HG02798 (cell line): ENCODE data around the gene SPACDR.
"Not testable (repeated sequence)": the region's sequence is repeated elsewhere in the genome, so short reads cannot be mapped to it uniquely, and the experiment has no call there.

Experiments
- ATAC-seq: cut with Tn5 transposase; IDR thresholded peaks from one replicate; pipeline ENCODE4 v1.9.1; 2021; ENCODE audit warnings: mild to moderate bottlenecking; ENCODE audit not compliant: unreplicated experiment, poor library complexity

The SPACDR gene, protein sequence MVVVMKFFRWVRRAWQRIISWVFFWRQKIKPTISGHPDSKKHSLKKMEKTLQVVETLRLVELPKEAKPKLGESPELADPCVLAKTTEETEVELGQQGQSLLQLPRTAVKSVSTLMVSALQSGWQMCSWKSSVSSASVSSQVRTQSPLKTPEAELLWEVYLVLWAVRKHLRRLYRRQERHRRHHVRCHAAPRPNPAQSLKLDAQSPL

DNA sequence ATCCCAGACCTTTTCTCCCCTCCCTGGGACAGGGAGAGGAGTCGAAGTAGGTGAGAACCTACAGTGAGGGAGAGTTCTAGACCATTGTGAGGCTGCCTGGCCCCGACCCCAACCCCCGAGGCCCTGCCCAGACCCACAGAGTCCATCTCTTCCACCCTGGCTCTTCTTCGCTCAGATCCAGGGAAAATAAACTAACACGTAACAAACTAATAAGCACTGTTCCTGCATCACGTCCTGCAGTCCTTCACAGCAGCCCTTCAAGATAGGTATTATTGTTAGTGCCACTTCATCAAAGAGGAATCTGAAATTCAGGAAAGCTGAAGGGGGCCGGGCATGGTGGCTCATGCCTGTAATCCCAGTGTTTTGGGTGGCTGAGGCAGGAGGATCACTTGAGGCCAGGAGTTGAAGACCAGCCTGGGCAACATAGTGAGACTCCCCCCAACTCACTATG is at the start of gene SPACDR:
TSS of gene SPACDR (minus strand) at position 51 of the 451 bp plus-strand sequence. CDS start 235 bp downstream, outside the sequence.
- no peak for ATAC-seq

DNA sequence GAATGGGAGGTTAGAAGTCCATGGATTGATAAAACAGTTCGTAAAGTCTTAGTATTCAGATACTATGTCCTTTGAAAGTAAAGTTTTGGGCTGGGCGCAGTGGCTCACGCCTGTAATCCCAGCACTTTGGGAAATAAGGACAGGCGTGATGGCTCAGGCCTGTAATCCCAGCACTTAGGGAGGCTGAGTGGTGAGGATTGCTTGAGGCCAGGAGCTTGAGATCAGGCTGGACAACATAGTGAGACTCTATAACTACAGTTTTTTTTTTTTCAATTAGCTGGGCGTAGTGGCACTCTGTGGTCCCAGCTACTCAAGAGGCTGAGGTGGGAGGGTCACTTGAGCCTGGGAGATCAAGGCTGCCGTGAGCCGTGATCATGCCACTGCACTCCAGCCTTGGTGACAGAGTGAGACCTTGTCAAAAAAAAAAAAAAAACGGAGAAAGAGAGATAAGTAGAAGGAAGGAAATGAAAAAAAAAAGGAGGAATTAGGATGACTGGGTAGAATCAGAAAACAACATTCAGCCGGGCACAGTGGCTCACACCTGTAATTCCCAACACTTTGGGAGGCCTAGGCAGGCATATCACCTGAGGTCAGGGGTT is 49.3 kb upstream of the SPACDR start:
- ATAC-seq = no peak

DNA sequence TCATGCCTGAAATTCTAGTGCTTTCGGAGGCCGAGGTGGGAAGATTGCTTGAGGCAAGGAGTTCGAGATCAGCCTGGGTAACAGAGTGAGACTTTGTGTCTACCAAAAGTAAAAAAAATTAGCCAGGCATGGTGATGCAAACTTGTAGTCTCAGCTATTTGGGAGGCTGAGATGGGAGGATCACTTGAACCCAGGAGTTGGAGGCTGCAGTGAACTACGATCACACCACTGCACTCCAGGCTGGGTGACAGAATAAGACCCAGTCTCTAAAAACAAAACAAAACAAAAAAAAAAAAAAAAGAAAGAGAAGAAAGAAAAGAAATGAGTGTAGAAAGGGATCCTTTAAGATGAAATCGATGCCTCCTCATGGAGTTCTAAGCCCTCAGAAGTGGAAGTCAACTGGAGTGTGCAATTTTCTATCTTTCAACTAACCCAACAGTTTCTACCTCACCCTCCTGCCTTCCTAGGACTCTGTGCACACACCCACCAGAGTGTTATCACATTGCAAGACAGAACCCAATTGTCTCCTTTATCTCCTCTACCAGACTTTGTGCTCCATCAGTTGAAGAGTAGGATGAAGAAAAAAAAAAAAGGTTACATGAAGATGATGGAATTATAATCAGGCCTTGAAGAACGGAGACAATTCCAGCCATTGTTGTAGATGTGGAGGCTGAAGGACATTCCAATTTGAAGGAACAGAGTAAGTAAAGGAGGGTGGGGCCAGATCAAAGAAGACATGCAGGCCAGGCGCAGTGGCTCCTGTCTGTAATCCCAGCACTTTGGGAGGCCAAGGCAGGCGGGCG is 46.6 kb upstream of the SPACDR start:
- no peak for ATAC-seq

DNA sequence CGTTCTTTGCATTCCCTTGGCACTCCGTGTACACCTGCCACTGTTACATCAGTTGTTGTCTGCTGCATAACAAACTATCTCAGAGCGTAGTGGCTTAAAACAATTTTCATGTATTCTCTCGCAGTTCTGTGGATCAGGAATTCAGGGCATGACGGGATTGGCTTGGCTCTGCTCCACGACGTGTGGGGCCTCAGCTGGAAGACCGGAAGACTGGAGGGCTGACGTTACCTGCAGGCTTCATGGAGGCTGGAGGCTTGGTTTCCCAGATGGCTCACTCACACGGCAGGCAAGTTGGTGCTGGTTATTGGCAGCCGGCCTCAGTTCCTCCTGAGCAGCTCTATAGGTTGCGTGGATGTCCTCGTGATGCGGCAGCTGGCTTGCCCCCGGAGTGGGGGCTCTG is 45.2 kb upstream of the SPACDR start:
- no peak for ATAC-seq

DNA sequence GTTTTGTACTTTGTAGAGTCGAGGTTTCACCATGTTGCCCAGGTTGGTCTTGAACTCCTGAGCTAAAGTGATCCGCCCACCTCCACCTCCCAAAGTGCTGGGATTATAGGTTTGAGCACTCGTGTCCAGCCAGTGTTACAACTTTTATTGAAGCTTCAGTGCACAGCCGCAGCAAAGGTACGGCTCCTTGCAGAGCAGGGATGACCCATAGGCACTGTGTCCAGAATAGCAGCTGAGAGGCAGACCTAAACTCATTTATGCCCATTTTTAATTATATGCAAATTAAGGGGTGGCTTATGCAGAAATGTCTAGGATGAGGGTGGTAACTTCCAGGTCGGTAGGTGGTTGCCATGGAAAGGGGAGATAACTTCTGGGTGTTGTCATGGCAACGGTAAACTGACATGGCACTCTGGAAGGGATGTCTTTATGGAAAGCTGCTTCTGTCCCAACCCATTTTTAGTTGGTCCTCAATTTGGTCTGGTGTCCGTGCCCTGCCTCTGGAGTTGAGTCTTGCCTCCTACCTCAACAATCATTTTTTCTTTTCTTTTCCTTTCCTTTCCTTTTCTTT is 42.4 kb upstream of the SPACDR start:
- ATAC-seq = no peak

DNA sequence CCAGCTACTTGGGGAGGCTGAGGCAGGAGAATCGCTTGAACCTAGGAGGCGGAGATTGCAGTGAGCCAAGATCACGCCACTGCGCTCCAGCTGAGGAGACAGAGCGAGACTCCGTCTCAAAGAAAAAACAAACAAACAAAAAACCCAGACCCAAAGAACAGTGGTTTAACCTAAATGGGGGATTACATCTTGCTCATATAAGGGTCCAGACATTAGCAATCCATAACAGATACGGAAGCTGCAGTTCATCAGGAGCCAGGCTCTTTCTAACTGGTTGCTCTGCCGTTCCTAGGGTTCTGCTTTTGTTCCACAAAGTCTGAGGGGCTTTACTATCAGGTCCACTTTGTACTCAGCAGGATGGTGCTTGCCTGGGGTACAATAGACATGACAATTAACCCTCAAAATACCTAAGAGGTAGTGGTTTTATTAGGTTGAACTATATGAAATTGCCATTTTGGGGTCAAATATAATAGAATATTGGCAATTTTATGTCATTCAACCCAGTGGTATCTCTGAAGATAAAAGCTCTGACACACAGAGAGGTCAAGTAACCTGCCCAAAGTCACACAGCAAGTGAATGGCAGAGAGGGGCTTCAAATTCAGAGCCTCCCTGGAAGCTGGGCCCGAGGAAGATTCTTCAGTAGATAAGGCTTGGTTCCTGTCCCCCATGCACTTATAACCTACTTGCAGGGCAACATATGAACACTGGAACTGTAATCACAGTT is 41.0 kb upstream of the SPACDR start:
- no peak for ATAC-seq

DNA sequence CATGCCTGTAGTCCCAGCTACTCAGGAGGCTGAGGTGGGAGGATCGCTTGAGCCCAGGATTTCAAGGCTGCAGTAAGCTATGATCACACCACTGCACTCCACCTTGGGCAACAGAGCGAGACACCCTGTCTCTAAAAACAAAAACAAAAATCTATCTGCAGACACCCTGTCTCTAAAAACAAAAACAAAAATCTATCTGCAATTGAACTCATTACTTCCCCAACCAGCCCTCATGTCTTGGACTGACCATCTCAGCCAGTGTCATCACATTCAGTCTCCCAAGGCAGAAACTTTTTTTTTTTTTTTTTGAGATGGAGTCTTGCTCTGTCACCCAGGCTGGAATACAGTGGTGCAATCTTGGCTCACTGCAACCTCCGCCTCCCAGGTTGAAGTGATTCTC is 40.0 kb upstream of the SPACDR start:
- ATAC-seq = not testable (repeated sequence)

DNA sequence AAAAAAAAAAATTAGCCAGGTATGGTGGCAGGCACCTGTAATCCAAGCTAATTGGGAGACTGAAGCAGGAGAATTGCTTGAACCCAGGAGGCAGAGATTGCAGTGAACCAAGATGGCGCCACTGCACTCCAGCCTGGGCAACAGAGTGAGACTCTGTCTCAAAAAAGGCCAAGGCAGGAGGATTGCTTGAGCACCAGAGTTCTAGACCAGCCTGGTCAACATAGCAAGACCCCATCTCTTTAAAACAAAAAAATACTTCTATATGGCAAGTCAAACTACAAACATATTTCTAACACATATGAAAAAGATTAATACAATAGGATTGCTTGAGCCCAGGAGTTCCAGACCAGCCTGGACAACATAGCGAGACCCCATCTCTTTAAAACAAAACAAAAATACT is 36.7 kb upstream of the SPACDR start:
- not testable (repeated sequence) for ATAC-seq

DNA sequence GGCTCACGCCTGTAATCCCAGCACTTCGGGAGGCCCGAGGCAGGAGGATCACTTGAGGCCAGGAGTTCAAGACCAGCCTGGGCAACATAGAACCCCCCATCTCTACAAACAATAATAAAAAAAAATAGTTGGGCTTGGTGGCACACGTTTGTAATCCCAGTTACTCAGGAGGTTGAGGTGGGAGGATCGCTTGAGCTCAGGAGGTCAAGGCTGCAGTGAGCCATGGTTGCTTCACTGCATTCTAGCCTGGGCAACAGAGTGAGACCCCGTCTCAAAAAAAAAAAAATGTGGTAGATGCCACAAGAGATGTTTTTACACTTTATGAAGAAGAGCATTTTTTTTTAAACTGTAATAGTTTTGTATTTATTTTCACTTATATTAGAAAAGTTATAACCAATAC is 32.4 kb upstream of the SPACDR start:
- ATAC-seq = no peak

DNA sequence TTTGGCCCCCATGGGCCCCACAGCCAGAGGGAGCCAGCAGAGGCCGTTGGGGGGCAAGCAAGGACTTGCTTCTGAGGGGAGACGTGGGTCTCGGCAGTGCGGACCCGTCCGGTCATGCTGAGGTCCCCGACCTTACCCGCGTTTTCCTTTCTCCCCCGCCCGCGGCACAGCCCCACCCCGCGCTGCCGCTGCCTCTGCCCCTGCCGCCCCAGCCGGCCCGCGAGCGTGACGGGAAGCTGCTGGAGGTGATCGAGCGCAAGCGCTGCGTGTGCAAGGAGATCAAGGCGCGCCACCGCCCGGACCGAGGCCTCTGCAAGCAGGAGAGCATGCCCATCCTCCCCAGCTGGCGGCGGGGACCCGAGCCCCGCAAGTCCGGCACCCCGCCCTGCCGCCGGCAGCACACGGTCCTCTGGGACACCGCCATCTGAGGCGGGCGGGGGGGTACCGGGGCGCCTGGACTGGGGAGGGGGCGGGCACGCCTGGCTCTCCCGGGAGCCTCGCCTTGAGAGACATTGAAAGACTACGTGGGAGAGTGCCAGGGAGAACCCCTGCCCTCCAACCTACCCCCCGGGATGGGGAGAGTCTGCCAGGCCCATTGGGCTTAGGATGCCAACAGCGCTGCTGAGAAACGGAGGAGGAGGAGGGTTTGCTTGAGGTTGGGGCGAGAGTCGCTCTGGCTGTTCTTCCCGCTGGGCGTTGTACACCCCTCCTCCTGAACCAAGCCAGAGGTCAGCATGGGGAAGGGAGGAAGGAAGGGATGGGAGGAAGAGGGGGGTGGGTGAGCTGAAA is 29.6 kb upstream of the SPACDR start:
- ATAC-seq = no peak

DNA sequence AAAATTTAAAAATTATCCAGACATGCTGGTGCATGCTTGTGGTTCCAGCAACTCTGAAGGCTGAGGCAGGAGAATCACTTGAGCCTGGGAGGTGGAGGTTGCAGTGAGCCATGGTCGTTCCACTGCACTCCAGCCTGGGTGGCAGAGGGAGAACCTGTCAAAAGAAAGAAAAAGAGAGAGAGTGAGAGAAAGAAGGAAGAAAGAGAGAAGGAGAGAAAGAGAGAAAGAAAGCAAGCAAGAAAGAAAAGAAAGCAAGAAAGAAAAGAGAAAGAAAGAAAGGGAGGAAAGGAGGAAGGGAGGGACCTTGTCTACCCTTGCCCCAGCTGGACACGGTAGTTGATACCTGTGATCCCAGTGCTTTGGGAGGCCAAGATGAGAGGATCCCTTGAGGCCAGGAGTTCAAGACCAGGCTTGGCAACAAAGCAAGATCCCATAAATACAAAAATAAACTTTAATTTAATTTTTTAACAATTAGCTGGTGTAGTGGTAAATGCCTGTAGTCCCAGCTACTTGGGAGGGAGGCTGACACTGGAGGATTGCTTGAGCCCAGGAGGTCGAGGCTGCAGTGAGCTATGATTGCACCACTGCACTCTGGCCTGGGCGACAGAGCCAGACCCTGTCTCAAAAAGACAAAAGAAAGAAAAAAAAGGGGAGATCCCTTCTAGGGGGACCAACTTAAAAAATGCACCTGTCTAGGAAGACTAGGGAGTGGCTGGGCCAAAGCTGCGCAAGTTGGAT is 28.8 kb upstream of the SPACDR start:
- ATAC-seq = no peak

DNA sequence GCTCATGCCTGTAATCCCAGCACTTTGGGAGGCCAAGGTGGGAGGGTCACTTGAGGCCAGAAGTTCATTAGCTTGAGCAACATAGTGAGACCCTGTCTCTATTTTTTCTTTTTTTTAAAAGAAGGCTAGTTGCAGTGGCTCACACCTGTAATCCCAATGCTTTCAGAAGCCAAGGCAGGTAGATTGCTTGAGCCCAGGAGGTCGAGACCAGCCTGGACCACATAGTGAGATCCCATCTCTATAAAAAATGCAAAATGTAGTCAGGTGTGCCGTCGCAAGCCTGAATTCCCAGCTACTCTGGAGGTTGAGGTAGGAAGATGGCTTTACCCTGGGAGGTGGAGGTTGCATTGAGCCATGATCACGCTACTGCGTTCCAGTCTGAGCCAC is 27.1 kb upstream of the SPACDR start:
- ATAC-seq = no peak

DNA sequence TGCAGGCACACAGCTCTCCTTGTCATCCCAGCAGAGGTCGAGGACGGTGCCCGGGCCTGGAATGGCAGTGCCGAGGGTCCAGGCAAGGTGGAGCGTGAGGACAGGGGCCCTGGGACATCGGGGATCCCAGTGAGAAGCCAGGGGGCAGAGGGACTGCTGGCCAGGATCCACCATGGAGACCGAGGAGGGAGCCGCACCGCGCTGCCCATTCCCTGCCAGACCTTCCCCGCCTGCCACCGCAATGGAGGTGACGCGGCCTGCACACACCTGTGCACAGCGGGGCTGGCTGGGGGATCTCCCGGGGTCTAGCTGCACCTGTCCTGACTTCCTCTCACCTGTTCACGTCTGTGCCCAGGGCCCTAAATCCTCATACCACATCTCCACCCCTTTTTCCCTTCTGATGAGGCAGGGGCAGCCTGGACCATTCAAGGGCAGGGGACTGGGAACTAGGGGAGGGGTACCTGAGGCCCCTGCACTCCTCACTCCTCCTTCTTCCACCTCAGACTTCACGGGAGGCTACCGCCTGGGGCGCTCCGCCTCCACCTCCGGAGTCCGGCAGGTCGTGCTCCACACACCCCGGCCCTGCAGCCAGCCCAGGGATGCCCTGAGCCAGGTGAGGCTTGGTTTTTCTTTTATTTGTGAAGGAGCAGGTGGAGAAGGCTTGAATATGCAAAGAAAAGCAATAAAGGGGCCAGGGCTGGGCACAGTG is 26.6 kb upstream of the SPACDR start:
- no peak for ATAC-seq

DNA sequence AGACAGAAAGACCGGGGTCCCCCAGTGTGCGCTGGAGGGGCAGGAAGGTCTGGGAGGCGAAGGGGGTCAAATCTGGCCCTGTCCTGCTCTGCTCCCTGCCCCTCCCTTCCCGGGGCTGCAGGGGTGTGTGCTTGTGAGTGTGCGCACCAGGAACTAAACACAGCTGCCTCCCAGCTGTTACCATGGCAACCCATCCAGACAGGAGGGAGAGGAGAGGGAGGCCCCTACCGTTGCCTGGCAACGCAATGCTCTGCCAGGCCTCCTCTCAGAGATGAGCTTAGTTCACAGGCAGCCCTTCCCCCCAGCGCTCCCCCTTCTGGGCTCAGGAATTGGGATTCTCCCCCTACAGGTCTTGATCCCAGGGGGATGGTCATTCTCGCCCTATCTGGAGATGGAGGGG is 25.8 kb upstream of the SPACDR start:
- no peak for ATAC-seq

DNA sequence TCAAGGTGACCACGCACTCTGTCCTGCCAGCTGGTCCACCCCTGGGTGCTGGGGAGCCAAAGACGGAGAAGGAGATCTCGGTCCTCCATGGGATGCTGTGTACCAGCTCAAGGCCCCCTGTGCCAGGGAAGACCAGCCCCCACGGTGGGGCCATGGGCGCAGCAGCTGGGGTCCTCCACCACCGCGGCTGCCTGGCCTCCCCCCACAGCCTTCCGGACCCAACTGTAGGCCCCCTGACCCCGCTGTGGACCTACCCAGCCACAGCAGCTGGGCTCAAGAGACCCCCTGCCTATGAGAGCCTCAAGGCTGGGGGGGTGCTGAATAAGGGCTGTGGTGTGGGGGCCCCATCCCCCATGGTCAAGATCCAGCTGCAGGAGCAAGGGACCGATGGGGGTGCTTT is 25.1 kb upstream of the SPACDR start:
- ATAC-seq = no peak

DNA sequence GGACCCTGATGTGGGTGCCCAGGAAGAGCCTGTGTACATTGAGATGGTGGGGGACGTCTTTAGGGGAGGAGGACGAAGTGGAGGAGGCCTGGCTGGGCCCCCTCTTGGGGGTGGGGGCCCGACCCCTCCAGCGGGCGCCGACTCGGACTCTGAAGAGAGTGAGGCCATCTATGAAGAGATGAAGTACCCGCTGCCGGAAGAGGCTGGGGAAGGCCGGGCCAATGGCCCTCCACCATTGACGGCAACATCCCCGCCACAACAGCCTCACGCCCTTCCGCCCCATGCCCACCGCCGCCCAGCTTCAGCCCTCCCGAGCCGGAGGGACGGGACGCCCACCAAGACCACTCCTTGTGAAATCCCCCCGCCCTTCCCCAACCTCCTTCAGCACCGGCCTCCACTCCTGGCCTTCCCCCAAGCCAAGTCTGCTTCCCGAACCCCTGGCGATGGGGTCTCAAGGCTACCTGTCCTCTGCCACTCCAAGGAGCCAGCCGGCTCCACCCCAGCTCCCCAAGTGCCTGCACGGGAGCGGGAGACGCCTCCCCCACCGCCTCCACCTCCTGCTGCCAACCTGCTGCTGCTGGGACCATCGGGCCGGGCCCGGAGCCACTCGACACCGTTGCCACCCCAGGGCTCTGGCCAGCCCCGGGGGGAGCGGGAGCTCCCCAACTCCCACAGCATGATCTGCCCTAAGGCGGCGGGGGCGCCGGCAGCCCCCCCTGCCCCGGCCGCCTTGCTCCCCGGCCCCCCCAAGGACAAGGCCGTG is 24.5 kb upstream of the SPACDR start:
- no peak for ATAC-seq

DNA sequence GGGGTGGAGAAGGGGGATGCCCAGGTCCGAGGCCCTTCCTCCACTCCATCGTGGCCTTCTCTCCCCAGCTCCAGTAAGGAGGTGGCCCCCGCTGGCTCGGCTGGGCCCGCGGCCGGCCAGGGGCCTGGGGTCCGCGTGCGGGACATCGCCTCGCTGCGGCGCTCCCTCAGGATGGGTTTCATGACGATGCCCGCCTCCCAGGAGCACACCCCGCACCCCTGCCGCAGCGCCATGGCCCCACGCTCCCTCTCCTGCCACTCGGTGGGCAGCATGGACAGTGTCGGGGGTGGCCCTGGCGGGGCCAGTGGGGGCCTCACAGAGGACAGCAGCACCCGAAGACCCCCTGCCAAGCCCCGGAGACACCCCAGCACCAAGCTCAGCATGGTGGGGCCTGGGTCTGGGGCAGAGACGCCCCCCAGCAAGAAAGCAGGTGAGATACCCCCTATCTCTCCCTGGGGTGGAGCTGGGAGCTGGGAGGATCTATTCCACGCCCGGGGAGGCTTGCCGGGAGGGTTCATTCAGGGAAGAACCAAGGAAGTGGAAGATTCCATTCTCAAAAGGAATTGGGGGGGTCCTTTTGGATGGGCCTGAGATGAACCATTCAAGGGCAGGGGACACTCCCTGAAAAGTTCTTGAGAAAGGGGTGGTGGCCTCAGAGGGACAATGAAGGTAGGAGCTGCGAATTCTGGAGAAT is 22.8 kb upstream of the SPACDR start:
- ATAC-seq = no peak
